Measurements from ENCODE around the gene ZNF322.

The ZNF322 gene

DNA sequence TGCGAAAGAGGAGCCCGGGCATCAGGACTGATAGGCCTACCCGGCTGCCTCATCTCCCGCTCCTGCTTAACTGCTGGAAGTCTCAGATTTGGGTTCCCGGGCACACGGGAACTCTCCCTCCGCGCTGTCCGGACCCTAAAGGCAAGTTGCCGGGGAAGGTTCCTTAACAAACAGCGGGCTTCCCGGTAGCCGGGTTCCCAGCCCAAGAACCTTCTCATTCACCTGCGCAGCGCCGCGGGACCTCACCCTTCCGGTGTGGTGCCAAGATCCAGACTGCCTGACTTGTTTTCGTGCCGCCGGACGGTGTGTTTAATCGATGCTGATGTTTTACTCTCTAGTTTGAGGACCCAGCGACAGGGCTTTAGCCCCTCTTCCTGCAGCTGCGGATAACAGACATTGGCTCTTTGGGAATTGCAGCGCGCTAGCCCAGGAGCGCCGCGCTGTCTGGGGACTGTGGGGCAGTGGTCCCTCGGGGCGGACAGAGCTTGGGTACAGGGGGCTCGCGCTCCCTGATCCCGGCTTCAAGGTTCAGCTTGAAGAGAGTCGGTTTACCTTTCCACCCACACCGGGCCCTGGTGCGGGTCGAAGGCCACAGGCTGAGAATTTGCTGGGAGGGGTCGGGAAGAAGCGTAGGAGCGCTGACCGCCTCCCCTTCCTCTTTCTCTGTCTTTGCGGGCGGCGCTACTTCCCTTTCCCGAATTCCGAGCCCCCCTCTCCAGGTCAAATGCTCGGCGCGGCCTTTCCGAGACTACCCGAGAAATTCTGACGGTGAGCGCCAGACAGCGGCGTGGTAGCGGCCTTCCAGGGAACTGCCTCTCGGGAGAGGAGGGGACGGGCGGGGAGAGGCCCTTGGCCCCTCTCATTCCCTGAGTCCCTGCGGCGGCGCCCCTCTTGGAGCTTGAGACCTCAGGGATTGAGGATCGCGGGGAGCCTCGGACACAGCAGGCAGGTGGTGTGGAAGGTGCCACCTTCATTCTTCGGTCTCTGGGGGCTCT, 45.6 kb downstream of the ZNF322 start:
- DNase-seq = no peak

DNA sequence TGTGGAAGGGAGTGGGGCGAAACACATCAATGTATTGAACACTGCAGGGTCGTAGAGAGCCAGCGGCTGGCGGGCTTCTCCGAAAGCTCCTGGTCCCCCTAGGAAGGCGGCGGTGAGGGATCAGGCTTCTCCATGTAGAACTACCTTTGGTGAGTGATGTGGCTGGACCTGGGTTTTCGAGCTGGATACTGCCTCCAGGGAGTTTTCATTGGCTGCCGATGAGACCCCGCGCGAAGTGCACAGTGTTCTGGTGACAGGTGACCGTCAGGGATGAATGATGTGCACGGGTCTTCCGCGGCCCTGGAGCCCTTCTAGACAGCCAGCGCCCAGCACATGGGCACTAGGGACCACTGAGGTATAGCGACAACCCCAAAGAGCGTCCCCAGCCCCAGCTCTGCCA, 46.3 kb downstream of the ZNF322 start:
- no peak for DNase-seq

DNA sequence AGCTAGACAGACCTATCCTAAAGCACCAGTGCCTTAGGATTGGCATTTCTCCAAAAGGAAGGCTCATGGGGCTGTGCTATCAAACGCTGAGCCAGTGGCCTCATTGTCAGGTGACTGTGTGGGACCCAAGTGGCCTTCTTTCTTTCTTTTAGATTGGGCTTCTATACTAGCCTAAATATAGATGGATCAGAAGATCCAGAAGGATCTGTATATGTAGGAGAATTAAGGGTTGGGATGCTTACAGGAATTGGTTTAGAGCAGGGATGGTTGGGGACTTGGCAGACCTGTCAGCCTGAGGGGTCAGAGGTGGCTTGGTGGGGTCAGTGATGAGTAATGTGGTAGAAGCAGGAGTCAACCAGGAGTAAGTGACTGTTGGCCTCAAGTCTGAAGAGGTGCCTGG, 47.9 kb downstream of the ZNF322 start:
- no peak for DNase-seq

DNA sequence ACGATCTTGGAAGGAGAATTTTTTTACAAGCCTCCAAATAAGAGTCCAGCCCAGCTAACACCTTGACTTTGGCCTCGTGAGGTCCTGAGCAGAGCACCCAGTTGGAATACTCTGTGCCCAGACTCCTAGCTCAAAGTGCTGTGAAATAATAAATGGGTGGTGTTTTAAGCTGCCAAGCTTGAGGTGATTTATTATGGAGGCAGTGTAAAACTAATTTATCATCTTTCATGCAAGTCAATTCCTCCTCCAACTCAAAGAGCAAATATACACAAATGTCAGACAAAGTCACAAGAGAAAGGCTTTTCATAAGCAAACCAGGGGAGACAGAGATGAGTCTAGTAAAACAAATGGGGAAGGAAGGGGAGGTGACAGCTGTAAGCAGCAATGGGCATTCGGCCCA, 50.1 kb downstream of the ZNF322 start:
- no peak for DNase-seq

DNA sequence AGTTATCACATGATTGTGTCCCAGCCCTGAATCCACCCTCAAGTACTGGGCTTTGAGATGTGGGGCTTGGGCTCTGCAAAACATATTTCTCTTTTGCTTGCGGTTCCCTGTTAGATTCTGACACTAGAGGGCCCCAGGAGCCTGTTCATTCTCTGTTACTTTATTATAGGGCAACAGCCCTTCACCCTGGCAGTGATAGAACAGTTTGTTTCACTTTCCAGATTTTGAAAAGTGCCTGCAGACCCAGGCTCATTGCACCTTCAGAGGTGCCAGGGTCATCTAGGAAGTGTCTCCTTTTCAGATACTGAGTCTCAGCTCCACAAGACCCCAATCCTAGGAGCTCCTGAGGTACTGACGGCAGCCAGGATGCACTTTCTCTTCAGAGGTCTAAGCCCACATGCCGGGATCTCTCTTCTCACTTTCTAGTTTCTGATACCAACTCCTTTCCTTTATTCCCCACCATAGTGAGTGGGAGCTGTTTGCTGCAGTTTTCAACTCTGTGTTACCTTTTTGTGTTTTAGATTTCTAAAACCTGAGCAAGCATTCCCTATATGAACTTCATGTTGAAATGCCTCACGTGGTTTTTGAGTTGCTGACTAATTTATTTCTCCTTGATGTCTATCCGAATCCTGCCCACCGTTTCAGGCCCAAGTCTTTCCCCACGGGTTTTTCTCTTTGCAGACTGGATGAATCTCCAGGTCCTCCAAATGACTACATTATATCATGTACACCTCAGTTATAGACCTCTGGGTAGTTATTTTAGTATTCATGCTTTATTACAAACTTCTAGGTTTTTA, 51.9 kb downstream of the ZNF322 start:
- DNase-seq = no peak

DNA sequence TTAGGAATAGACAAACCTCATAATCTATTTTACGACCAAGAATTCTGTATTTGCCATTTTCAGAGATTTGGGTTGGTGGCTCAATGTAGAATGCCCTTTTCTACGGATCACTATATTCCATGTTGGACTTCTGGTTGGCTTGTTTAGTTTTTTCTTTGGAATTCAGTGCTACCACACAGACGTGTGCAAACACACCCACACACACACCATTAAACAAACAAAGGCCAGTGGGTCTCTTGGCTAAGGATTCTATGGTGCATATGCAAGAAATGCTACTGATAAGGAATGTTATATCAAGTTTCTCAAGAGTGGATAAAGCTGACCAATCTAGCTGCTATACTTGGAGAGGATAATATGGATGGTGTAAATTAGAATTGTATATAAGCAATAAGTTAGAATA, 54.7 kb downstream of the ZNF322 start:
- no peak for DNase-seq

DNA sequence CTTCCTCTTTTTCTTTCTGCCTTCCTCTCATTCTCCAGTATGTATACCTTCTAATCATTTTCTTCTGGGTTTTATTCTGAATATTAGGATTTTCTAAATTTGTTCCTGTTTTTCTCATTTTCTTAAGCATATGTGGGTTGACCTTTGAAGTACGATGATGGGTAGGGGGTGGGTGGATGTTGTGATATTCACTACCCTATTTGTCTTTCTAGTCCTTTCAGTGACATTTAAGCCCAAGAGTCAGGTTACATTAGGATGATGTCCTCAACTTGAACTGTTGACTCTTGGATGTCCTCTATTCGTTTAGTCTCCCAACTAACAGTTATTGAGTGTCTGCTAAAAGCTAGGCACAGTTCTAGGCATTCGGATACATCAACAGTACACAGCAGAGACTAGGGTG, 55.5 kb downstream of the ZNF322 start:
- DNase-seq = no peak

DNA sequence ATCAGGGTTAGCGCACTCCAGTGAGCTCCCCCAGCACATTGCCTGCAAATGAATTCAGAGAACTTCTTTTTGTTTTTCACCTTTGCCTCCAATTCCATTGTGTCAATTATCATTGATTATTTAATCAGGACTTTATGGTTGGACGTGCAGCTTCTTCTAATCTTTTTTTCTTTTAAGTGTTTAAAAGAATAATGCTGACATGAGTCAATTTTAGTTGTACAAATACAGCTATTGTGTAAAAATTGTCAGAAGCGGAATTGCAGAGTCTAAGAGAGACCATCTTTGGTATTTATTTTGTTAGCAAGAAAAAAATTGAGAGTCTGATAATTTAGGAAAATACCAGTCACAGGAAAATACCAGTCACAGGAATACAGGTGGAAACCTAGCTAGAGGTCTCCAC, 57.3 kb downstream of the ZNF322 start:
- DNase-seq = no peak

DNA sequence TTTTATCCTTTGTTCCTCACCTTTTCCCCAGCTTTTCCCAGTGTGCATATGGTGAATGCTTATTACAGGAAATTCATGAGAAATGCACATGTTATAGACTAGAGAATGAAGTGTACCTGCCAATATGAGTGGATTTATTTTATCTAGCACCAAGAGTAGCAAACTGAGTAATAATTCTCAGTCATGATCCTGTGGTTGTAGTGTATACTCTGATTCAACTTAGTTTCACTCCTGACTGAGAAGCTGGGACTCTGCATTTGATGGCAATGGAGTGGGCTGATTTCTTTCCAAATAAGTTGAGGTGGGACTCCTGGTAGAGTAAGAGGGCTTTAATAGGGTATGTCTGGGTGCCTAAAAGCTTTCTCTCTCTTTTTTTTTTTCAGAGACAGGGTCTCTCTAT, 58.8 kb downstream of the ZNF322 start:
- DNase-seq = no peak

DNA sequence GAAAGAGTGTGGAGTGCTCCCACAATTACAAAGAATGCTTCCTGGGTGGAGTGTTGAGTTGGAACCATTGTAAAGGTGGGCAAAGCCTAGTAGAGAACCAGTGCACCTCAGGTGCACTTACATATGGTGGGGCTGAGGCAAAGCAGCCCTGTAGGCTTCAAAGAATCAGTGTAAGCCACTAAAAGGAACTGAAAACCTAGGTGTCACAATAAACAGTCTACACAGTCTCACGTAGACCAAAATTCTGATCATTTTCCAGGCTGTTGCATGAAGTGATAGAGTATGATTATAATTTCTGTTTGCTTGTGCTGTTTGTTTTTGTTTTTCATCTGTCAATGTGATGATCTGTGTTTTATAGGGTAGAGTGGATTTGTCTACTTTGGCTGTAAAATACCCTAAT, 60.0 kb downstream of the ZNF322 start:
- DNase-seq = no peak

DNA sequence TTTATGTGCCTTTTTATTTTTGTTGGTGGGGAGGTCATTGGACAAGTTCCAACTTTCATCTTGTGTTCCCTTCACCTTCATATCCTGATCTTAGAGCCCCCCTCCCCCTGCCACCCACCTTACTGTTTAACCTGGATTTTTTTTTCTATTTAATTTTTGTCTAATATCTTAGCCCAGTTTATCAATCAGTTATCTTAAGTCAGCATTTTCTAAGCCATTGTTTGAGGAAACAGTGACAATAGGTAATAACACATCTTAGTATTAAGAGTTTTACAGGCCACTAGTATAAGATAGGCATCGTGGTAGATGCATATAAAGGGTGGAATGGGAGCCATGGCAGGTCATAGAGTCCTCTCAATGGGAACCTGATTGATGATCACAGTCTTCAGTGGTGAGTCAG, 60.4 kb downstream of the ZNF322 start:
- no peak for DNase-seq

DNA sequence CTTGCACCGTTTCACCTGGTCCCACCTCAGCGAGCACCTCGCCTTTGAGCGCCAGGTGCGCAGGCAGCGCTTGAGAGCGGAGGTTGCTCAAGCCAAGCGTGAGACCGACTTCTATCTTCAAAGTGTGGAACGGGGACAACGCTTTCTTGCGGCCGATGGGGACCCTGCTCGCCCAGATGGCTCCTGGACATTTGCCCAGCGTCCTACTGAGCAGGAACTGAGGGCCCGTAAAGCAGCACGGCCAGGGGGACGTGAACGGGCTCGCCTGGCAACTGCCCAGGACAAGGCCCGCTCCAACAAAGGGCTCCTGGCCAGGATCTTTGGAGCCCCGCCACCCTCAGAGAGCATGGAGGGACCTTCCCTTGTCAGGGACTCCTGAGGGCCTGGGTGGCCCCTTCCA, 61.3 kb downstream of the ZNF322 start:
- no peak for DNase-seq

DNA sequence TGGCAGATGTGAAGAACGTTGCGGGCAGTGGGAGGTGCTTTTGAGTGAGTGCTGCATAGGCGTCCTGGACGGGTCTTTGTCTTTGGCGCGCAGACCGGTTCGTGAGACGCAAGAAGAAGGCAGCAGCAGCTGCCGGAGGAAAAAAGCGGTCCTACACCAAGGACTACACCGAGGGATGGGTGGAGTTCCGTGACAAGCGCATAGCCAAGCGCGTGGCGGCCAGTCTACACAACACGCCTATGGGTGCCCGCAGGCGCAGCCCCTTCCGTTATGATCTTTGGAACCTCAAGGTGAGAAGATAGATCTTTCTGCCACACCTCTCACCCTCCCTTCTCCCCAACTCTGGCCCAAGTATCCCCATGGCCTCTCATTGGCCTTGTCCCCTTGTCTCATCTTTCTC, 61.7 kb downstream of the ZNF322 start:
- DNase-seq = no peak

DNA sequence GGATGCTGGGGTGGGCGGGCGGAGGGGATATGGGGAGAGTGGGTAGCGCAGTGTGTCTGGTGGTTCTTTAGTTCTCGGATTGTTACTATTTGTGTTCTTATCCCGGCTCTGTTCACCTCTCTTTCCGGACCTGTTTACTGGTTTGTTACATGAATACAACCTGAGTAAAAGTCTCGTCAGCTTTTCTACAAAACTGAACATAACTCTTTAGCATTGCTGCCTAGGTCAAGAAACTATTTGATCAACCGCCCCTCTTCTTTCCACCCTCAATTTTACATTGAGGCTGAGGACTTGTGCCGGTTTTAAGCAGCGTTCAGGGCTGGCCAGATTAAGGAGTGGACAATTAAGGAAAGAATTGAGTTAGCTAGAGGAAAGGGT, 62.2 kb downstream of the ZNF322 start:
- no peak for DNase-seq

DNA sequence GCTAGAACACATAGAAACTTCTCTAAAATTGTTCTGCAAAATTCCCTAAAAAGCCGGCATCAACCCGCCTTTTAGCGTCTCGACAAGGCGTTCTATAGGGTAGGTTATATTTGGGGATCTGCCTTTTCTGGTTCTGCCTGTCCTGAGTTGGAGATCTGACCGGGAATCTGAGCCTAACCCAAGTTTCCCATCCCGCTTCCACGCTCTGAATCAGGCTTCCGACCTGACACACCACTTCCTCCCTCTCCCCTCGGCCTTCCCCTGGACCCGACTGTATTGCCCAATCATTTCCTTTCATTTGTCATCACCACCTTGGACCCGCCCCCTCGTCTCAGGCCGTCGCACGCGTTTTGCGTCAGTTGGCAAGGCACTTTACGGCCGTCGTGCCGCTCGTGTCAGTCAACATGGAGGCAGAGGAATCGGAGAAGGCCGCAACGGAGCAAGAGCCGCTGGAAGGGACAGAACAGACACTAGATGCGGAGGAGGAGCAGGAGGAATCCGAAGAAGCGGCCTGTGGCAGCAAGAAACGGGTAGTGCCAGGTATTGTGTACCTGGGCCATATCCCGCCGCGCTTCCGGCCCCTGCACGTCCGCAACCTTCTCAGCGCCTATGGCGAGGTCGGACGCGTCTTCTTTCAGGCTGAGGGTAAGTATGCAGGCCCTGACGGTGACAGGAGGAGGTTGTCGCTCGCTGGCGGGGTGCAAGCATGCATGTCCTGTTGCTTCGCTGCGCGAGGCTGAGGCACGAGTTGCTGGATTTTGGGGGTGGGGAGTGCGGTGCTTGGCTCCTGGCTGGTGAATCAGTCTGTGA, 62.8 kb downstream of the ZNF322 start, which contains the start of gene ABT1:
Gene ABT1, plus strand, starts transcription at position 375 of the 810 bp plus-strand sequence. Its CDS starts 30 bp downstream, at position 405.
- DNase-seq = peak; percentile 96

DNA sequence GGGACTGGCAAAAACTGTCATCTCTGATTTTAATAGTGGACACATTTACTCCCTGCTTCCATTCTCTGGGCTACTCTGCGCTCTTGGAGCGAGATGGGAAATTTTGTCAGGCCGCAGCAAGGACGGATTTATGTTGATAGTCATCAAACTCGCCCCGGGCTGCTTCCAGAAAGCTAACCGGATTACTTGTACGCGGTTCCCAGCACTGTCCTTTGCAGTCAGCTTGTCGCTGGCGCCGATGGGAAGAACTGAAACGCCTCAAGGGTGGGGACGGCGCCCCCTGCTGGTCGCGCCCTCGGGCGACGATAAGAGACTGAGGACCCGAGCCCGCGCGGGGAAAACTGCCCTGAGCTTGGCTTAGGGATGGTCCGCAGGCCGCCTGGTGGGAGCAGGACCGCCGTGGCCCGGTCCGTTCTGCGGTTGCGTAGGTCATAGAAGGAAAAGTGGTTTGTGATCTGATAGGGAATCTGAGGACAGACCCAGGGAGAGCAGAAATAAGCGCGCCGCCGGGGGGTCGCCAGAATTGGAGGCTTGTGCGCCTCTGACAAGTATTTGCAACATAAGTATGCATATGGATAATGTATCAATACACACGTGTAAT, 63.8 kb downstream of the ZNF322 start:
- DNase-seq = peak; percentile 91

DNA sequence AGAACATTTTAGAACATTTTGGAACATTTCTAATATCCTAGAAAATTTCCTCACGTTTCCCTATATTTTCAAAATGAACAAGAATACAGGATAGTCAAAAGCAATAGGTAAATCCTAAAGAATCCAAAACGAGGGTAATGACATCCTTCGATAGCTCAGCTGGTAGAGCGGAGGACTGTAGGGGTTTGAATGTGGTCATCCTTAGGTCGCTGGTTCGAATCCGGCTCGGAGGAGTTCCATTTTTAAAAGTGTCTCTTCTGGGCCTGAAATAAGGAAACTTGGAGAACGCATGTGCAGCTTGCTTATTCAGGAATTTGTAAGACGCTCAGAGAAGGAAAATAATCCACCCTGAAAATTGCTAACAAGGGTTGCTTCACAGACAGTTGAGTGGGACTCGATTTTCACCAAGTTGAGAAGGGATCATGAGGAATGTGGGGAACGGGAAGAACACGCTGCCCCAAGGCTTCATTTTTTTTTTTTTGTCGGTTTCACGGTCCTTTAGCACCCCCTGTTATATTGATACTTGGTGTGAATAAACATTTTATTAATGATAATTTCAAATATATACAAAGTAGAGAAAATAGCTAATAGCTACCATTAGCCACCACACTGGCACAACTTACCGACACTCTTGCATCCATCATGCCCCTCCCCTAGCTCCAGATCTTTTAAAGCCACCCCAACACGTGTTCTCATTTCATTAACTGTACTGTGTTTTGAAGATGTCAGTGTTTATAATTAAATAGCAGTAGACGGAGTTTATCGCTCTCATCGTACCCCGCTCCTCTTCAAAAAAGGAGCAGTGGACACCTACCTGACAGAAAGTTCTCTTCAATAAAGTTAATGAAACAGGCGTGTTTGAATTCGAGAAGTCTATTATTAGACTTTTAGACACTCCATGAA, 64.6 kb downstream of the ZNF322 start:
- no peak for DNase-seq

DNA sequence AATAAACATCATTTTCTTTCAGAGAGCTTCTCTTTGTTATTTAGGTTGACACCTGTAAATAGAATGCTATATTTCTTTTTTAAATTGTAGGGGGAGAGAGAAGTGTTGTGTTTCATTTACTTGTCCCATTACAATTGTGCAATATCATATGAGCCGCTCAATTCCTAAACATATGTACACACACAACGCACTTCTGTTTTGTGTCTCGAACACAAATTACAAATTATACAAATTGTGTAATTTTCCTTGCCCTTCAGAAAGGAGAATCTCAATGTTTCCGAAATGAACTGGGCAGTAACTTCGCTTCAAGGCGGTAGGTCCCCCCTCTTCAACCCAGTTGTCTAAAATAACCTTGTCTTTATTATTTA, 65.4 kb downstream of the ZNF322 start:
- no peak for DNase-seq

DNA sequence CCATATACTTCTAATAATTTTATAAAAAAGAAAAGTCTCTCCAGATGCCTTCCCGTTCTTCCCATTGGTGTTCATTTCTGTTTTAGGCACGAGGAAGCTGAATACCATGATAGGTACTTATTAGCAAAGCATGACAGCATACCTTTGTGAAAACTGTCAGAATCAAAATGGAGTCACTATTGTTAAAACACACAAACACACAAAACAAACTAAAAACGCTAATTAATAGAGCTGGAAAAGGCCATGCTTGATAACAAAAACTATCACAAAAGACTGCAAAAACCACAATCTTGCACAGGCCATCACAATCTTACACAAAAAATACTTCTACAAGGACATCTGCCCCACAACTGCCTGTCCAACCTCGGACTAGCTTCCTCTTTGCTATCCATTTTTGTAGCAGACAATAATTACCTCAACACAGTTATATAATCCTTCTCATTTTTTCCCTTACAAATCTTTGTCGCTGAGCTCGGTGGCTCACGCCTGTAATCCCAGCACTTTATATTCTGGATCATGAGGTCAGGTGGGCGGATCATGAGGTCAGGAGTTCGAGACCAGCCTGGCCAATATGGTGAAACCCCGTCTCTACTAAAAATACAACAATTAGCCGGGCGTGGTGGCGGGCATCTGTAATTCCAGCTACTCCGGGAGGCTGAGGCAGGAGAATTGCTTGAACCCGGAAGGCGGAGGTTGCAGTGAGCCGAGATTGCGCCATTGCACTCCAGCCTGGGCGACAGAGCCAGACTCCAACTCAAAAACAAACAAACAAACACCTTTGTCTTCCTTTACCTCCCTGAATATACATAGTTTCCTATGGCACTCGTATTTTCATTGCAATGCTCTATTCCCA, 66.0 kb downstream of the ZNF322 start:
- DNase-seq = no peak

DNA sequence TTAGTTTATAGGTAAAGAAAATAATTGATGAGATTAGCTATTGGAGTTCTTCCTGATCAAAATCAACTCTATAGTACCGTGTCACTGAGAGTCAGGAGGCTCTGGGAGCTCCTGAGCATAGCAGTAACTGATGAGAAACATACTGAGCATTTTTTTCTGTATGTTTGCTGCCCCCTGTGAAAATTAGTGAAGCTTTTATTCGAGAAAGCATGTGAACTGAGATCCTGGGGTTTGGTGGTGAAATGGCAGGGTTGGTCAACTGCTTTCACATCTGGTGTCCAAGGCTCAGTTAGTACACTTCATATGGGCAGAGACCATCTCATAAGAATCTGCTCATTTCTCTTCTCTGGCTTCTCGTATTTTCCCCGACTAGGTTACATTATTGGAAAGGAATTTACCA, 66.9 kb downstream of the ZNF322 start:
- DNase-seq = no peak

DNA sequence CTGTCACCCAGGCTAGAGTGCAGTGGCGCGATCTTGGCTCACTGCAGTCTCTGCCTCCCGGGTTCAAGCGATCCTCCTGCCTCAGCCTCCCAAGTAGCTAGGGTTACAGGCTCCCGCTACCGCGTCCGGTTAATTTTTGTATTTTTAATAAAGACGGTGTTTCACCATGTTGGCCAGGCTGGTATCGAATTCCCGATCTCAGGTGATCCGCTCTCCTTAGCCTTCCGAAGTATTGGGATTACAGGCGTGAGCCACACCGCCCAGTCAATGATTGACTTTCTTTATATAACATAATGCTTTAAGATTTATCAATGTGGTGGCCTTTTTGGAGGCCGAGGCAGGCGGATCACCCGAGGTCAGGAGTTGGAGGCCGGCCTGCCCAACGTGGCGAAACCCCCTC, 70.6 kb downstream of the ZNF322 start:
- no peak for DNase-seq

Measured in activated CD4-positive, CD25-positive, alpha-beta regulatory T cell treated with anti-CD3 and anti-CD28 coated beads, Interleukin-2, amount 50 U/mL, for 72 hours (primary cell).